NCI-H2107 treated with DMSO at 0.1 percent for 48 hours (cell line): Measurements from ENCODE around the gene GUCA2B.

Source experiments
- DNase-seq: peaks from one replicate; lab custom pipeline; 2025; ENCODE audit not compliant: unreplicated experiment; lab: John Stamatoyannopoulos, UW

Gene GUCA2B

GRCh38 chr1:42152907-42153600 is at the start of gene GUCA2B:
TSS of gene GUCA2B (plus strand) at chr1:42153410. CDS start at chr1:42153451, 41 bp downstream.
- DNase-seq: no peak

- no peak for DNase-seq
These were observed 48.2 kb upstream of the GUCA2B start for GRCh38 chr1:42105025-42105424.

GRCh38 chr1:42108309-42108708 is 44.9 kb upstream of the GUCA2B start:
- no peak for DNase-seq

- no peak for DNase-seq
These were observed 43.6 kb upstream of the GUCA2B start for GRCh38 chr1:42109600-42109999.

- no peak for DNase-seq
These were observed 39.0 kb upstream of the GUCA2B start for GRCh38 chr1:42114229-42114628.

- DNase-seq: no peak
These were observed 36.0 kb upstream of the GUCA2B start for GRCh38 chr1:42117214-42117613.

- DNase-seq: no peak
These were observed 35.1 kb upstream of the GUCA2B start for GRCh38 chr1:42118125-42118524.

- DNase-seq: no peak
These were observed 30.8 kb upstream of the GUCA2B start for GRCh38 chr1:42122408-42122807.

- DNase-seq: no peak
These were observed 27.7 kb upstream of the GUCA2B start for GRCh38 chr1:42125552-42125951.

GRCh38 chr1:42127767-42128166 is 25.4 kb upstream of the GUCA2B start:
- no peak for DNase-seq

GRCh38 chr1:42128499-42128898 is 24.7 kb upstream of the GUCA2B start:
- DNase-seq: no peak

GRCh38 chr1:42128964-42129363 is 24.2 kb upstream of the GUCA2B start:
- no peak for DNase-seq

- DNase-seq: no peak
These were observed 23.0 kb upstream of the GUCA2B start for GRCh38 chr1:42130061-42130660.

- no peak for DNase-seq
These were observed 19.8 kb upstream of the GUCA2B start for GRCh38 chr1:42133390-42133789.

GRCh38 chr1:42133809-42134526 is 19.2 kb upstream of the GUCA2B start:
- no peak for DNase-seq

- no peak for DNase-seq
These were observed 17.8 kb upstream of the GUCA2B start for GRCh38 chr1:42135426-42135825.

GRCh38 chr1:42136466-42136865 is 16.7 kb upstream of the GUCA2B start:
- DNase-seq: no peak

GRCh38 chr1:42137766-42138165 is 15.4 kb upstream of the GUCA2B start:
- DNase-seq: no peak

GRCh38 chr1:42138586-42138985 is 14.6 kb upstream of the GUCA2B start:
- DNase-seq: no peak

- no peak for DNase-seq
These were observed 13.8 kb upstream of the GUCA2B start for GRCh38 chr1:42139444-42139843.

- DNase-seq: no peak
These were observed 13.0 kb upstream of the GUCA2B start for GRCh38 chr1:42140191-42140590.

GRCh38 chr1:42141978-42142377 is 11.2 kb upstream of the GUCA2B start:
- no peak for DNase-seq
